ENCODE results near the gene TRPM4.

GRCh38 chr19:49116544-49116943 is 41.0 kb upstream of the TRPM4 start:
- TF ChIP-seq CTCF (IDR thresholded peaks at IDR 0.05) (no peak), POLR2A (IDR thresholded peaks at IDR 0.05; ENCODE audit: low read depth) (no peak), POLR2AphosphoS5 (IDR thresholded peaks at IDR 0.05) (no peak)
